GM10266 (cell line): Measurements from ENCODE around the gene C19orf73.

ENCODE experiments used
- DNase-seq: peaks from one replicate; pipeline ENCODE4 v3.0.0; 2012; ENCODE audit errors: extremely low spot score
- CTCF ChIP-seq: IDR thresholded peaks from 2 replicates; pipeline ENCODE4 v1.5.1; 2012; ENCODE audit warnings: mild to moderate bottlenecking, low read depth; ENCODE audit not compliant: control insufficient read depth, insufficient read depth; ENCODE audit errors: missing control alignments

Gene C19orf73

GRCh38 chr19:49092686-49093085 lies 26.3 kb downstream of the C19orf73 start:
- TF ChIP-seq CTCF = no peak

GRCh38 chr19:49091391-49092038 lies 27.4 kb downstream of the C19orf73 start:
- DNase-seq = no peak
- TF ChIP-seq CTCF = no peak

More at GRCh38 chr19:49092686-49093085, 26.3 kb downstream of the C19orf73 start:
- no peak for DNase-seq

GRCh38 chr19:49086296-49086695 lies 32.6 kb downstream of the C19orf73 start:
- TF ChIP-seq CTCF = no peak
- DNase-seq = no peak

GRCh38 chr19:49085868-49086232 lies 33.1 kb downstream of the C19orf73 start:
- no peak for TF ChIP-seq CTCF
- DNase-seq = no peak

- DNase-seq = peak; percentile 99
- no peak for TF ChIP-seq CTCF
These were observed 33.7 kb downstream of the C19orf73 start, which contains the start of gene SNRNP70 for GRCh38 chr19:49085020-49085867. SNRNP70 (plus strand) TSS chr19:49085451; CDS start chr19:49086415, 964 bp downstream.

- DNase-seq = no peak
- TF ChIP-seq CTCF = no peak
These were observed 34.5 kb downstream of the C19orf73 start for GRCh38 chr19:49084206-49085019.
